NCI-H1417 (cell line): Measurements from ENCODE around the gene CCDC102A.
"Not testable (repeated sequence)": the region's sequence is repeated elsewhere in the genome, so short reads cannot be mapped to it uniquely, and the experiment has no call there.

Source experiments
- DNase-seq, 3 experiments: peaks; one replicate each; lab custom pipeline; 2025; lab: John Stamatoyannopoulos, UW

Gene CCDC102A

DNA sequence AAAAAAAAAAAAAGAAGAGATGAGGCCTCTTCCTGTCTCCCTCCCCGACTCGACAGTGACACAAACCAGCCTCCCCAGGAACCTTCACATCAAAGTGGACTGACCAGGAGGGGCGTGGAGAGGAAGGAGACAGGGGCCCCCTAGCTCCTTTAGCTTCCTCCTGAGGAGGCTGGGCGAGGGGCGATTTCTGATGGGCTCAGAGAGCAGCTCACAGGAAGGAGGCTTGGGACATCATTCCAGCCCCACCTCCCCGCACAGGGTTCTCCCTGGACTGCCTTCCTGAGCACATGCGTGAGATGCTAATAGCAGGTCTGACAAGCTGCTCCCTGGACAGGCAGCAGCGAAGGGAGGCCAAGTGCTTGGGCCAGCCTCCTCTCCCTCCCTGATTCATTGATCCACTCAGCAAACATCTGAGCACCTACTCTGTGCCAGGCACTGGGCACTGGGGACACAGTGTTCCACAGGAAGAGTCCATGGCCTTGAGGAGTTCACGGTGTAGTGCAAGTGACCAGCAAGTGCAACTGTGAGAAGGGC is 35.7 kb downstream of the CCDC102A start:
- DNase-seq: peak in 1 of 3 experiments; percentile 30

GRCh38 chr16:57499941-57500340 is 36.4 kb downstream of the CCDC102A start:
- DNase-seq: not testable (repeated sequence)

DNA sequence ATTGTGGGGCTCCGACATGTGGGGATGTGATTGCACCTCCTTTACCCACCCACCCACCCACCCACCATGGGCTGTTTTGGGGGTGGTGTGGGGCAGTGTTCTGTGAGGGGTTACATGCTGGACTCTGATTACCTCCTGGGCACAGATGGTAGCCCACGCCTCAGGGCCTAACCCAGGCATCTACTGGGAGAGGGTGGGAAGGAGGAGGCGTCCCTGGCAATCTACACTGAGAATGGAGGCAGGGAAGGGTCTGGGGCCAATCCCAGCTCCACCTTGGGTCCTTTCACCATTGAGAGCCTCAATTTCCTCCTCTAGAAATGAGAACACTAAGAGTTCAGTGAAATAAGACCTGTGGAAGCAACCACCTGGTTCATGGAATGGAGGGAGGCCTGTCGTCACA is 38.3 kb downstream of the CCDC102A start:
- DNase-seq: no peak

GRCh38 chr16:57497121-57497520 is 39.2 kb downstream of the CCDC102A start:
- no peak for DNase-seq

- no peak for DNase-seq
Observed at GRCh38 chr16:57493767-57494166, 42.6 kb downstream of the CCDC102A start.

DNA sequence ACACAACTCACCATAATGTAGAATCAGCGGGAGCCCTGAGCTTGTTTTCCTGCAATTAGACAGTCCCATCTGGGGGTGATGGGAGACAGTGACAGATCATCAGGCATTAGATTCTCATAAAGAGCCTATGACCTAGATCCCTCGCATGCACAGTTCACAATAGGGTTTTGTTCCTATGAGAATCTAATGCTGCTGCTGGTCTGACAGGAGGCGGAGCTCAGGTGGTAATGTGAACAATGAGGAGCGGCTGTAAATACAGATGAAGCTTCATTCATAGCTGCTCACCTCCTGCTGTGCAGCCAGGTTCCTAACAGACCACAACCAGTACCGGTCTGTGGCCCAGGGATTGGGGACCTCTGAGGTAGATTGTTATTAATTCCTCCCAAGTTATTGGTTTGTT is 47.1 kb downstream of the CCDC102A start:
- no peak for DNase-seq

DNA sequence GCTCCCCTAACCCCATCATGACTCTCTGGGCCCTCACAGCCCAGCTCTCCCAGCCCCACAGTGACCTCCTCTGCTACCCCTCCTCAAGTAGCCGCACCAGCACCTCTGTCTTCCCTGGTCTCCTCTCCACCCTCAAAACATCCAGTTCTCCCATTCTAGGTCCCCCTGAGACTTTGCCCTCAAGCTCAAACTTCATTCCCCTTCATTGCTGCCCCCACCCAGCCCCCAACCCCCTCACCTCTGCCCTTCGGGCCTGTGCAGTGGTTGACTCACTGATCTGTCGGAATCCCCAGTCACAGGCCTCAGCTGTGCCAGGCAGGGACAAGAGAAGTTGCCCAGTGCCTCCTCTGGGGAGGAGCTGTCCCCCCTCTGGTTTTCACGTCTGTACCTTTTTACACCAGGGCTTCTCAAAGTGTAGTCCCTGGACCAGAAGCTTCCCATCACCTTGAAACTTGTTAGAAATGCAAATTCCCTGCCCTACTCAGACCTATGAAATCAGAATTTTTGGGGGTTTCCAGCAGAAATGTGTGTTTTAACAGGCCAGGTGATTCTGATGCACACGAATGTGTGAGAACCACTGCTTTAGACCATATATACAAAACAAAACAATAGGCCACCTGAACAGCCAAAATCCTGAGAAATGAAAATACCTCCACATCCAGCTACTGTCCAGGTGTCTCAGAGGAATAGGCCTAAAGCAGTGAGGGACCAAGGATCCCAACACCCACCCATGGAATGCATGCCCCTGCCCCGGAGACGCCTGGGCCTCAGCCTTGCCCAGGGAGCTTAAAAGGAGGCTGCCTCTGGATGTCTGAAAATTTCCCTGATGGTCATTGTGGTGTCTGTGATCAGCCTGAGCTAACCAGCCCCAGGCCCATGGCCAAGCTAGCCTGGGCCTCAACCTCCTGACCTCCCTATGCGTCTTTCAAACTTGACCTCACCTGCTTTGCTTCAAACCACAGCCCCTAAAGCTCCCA is 49.2 kb downstream of the CCDC102A start:
- DNase-seq: no peak

DNA sequence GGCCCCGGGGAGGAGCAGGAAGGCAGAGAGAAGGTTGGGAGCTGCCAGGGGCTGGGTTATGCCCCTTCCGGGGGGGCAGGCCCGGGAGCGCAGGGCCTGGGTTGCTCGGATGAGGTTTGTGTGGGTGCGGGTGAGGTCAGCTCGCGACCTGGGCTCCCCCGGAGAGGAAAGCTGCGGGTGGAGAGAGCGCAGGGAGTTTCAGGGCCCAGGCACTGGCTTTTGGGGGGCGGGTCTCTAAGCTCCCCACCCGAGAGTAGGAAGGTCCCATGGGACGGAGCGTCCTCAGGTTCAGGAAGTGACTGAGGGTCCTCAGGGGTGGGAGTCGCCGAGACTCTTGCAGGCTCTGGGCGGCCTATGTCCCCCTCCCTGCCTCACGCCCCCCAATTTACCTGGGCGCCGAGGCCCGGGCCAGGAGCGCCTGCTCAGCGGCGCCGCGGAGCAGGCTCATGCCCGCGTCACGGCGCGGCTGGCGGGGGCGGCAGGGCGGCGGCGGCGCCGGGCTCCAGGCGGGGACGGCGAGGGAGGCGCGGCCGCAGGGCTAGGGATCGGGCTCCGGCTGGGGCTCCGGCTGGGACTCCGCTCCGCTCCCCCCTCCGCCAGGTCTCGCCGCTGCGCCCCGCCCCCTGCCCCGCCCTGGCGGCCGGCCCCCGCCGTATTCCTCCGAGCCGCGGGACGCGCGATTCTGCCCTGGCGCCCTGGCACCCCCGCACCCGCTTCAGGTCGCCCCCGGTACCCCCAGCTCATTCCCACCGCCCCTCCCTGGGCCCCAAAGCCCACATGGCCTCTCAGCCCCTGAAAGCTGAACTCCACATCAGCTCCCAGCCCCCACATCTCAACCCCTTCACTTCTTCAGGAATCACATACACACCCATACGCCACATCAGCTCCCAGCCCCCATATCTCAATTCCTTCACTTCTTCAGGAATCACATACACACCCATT is 50.2 kb downstream of the CCDC102A start, which contains the start of gene DOK4:
Gene DOK4 (minus strand): TSS at position 578 of the 942 bp plus-strand sequence. CDS start 6,986 bp downstream, outside the sequence.
- DNase-seq: peak; percentile 68 to 79 (median 72)

DNA sequence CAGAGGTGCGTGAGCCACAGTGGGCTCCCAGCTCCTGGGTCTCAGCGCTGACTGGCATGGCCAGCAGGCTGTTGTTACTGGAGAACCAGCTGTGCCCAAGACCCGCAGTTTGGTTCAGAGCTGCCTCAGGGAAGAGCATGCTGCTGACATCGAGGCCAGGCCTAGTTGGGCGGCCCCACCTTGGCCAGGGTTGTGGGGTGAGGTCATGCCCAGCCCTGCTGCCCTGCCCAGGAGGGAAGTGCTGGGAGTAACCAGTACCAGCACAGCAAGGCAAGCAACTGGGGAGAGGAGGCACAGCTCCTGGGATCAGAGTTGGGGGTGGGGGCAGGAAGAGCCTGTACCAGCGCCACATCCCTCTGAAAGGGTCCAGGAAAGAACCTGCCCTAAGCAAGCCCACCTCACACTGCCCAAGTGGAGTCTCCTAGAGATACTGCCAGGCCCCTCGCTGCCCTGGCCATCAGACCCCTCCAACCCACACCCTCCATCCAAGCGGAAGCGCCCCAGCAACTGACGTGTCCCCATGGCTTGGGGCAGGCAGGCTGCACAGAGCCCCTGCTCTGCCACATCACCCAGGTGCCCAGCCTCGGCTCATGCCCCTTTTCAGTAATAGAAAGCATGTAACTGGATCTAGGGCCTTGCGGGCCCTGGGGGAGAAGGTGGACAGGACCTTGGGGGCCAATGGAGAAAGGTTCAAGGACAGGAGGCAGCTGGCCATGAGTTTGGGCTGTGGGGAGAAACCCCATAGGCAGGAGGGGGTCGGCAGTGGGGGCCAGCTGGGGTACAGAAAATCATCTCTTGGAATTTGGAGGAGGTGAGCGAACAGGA is 51.1 kb downstream of the CCDC102A start:
- DNase-seq: peak in 2 of 3 experiments; percentile 21 to 34

GRCh38 chr16:57484515-57485005 is 51.8 kb downstream of the CCDC102A start:
- no peak for DNase-seq

- no peak for DNase-seq
Observed at GRCh38 chr16:57483725-57484514, 52.5 kb downstream of the CCDC102A start.

GRCh38 chr16:57482845-57483545 is 53.4 kb downstream of the CCDC102A start:
- no peak for DNase-seq

DNA sequence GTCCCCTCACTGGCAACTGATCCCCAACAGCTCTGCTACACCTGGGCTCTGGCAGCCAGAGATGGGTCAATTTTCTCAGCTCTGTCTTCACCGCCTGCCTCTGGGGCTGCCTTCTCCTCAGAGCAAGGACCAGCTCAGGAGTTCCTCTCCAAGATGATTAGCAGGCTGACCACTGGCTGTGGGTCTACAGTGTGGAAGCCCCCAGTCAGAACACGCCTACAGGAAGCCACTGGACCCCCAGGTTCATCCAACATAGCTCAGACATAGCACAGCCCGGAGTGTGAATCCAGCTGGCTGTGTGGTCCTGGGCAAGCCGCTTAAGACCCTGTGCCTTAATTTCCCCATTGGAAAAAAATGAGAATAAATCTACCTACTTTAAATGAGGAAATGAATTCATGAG is 55.0 kb downstream of the CCDC102A start:
- DNase-seq: no peak

GRCh38 chr16:57480754-57481230 is 55.6 kb downstream of the CCDC102A start:
- DNase-seq: no peak

- no peak for DNase-seq
Observed at GRCh38 chr16:57479976-57480753, 56.2 kb downstream of the CCDC102A start.

DNA sequence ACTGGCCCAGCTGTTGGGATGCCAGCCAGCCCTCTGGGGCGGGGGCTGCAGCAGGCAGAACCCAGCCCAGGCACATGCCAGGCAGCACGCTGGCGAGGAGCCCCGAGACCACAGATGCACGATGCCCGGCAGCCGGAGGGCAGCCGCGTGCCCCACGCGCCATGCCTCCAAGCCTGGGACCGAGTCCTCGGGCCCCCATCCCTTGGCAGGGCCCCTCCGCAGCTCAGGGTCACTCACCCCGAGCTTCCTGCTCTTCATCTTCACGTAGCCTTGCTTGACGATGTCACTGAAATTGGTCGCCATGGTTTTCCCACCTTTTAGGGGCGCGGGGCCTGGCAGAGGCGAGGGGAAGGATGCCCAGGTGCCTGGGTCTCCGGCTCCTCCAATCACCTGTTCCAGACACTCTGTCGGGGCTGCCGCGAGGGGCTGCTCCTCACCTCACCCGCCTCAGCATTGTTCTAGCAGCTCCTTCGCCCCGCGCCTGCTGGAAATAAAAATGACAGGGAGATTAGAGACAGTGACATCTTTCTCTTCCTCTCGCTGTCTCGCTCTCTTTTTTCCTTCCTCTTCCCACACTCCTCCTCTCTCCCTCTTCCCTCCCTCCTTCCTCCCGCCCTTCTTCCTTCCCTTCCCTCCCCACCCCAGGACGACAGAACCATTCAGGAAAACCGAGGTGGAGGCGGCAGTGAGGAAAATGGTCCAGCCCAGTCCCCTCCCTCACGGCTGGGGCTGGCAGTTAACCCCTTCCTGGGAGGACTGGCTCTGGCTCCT is 57.0 kb downstream of the CCDC102A start:
- peak in 2 of 3 experiments; percentile 45 to 58 for DNase-seq

DNA sequence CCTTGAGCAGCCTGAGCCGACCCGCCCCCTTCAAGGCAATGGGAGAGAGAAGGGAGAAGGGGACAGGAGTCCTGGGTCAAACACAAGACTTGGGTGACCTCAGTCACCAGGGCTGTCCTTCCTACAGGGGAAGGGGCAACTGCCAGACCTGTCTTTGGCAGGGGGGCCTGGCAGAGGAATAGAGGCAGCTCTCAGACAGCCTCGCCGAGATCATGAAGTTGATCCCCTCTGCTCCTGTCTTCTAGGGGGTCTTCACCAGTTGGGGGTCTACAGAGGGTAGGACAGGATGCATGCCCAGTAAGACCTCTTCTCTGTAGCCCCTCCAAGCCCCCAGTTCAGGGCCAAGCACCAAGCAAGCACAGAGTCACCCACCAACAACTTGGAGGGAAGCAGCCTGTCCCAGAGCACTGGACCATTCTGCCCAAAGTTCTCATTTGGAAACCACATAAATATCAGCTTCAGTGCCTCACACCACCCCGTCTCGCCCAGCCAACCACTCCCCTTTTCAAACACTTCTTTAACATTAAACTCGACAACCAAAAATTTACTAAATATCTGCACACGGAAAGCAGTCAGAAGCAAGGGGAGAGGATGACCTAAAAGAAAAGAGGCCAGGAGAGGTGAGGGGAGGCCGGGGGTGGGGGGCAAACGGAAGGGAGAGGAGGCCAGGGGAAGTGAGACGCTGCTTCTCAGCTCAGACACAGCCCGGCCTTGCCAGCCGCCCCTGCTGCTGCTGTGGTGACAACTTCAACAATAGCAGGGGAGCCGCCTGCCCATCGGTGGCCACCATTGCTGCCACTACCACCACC is 57.8 kb downstream of the CCDC102A start:
- DNase-seq: no peak
